ENCODE measurements around the gene CNTN5. TPM values are rescaled to one million over a fixed set of nuclear protein-coding genes. Genes with fewer than 3 reads are reported as not detected.

Gene CNTN5
- total RNA-seq, 6 donors from 2014 or later: 0.13 to 1.0 (median 0.57) TPM; not detected in 2

- Histone ChIP-seq H3K4me3 (no peak overlapping the region), H3K27me3 (no peaks in the 10 kb centered on the region), H3K27ac (no peak overlapping the region), H3K4me1 (no peaks in the 10 kb centered on the region), H3K36me3 (no peaks in the 10 kb centered on the region), H3K9me3 (no peaks in the 10 kb centered on the region)
- TF ChIP-seq POLR2AphosphoS5 (IDR thresholded peaks at IDR 0.05) (no peak), POLR2A (IDR thresholded peaks at IDR 0.05) (no peak), EP300 (IDR thresholded peaks at IDR 0.05) (no peak)
- TF ChIP-seq, protein P1, sequence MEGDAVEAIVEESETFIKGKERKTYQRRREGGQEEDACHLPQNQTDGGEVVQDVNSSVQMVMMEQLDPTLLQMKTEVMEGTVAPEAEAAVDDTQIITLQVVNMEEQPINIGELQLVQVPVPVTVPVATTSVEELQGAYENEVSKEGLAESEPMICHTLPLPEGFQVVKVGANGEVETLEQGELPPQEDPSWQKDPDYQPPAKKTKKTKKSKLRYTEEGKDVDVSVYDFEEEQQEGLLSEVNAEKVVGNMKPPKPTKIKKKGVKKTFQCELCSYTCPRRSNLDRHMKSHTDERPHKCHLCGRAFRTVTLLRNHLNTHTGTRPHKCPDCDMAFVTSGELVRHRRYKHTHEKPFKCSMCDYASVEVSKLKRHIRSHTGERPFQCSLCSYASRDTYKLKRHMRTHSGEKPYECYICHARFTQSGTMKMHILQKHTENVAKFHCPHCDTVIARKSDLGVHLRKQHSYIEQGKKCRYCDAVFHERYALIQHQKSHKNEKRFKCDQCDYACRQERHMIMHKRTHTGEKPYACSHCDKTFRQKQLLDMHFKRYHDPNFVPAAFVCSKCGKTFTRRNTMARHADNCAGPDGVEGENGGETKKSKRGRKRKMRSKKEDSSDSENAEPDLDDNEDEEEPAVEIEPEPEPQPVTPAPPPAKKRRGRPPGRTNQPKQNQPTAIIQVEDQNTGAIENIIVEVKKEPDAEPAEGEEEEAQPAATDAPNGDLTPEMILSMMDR (IDR thresholded peaks at IDR 0.05): no peak
- WGBS, 2 donors: 45 to 69% methylated on average over 1 of the region's 1 CpG
- no peak for DNase-seq
- no peak for ATAC-seq (ENCODE audit: low FRiP score in 2 of 2)
Measured at GRCh38 chr11:99535406-99535805, 514.7 kb downstream of the CNTN5 start.

DNA sequence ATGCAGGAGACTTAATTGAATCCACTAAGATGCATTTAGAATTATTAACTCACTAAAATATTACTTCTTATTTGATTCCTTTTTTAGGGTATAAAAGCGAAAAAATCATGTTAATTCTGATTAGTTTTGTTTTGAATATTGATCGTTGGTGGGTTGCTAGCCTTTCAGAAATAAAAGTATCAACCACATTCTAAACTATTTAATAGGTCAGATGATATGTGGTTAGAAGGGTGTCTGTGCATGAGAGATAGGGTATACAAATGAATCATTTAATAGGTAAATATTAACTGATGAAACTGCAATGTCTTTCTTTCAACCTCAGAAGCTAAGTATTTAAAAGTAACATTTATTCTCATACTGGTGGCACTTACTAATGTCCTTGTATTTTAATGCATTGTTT is 515.1 kb downstream of the CNTN5 start:
- no peak overlapping the region for H3K4me3 ChIP-seq
- DNase-seq (no peak), ATAC-seq (ENCODE audit: low FRiP score in 2 of 2) (no peak)
- no peak overlapping the region for H3K27ac ChIP-seq
- H3K9me3 ChIP-seq: no peaks in the 10 kb centered on the region
- H3K27me3 ChIP-seq: no peaks in the 10 kb centered on the region
- no peaks in the 10 kb centered on the region for H3K36me3 ChIP-seq
- TF ChIP-seq, protein P1 (IDR thresholded peaks at IDR 0.05): no peak
- TF ChIP-seq POLR2AphosphoS5 (IDR thresholded peaks at IDR 0.05): no peak
- TF ChIP-seq EP300 (IDR thresholded peaks at IDR 0.05): no peak
- no peak for TF ChIP-seq POLR2A (IDR thresholded peaks at IDR 0.05)
- H3K4me1 ChIP-seq: no peaks in the 10 kb centered on the region
- WGBS, 2 donors: 55 to 86% methylated on average over 2 of the region's 2 CpGs

DNA sequence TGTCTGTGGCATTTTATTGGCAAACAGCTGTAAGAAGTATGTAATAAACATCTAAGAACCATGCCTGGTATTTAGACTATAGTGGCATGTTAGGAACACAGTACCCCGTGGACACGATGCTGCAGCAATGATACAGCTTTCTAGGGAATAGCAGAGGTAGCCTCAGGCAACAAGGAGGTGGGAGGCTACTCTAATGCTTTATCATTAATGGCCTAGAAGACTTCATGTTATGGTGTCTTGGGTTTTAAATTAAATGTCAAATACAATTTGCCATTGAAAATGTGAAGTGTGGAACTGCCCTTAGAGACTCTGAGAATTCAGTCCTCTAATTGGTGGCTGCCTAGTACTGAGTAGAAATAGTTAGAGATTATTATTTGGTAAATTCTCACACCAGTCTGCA is 516.9 kb downstream of the CNTN5 start:
- WGBS, 2 donors: 77 to 79% methylated on average over 2 of the region's 2 CpGs
- no peak overlapping the region for H3K4me3 ChIP-seq
- no peak overlapping the region for H3K27ac ChIP-seq
- no peak for ATAC-seq (ENCODE audit: low FRiP score in 2 of 2)
- TF ChIP-seq, protein P1 (IDR thresholded peaks at IDR 0.05): no peak
- TF ChIP-seq POLR2A (IDR thresholded peaks at IDR 0.05) (no peak), EP300 (IDR thresholded peaks at IDR 0.05) (no peak), POLR2AphosphoS5 (IDR thresholded peaks at IDR 0.05) (no peak)
- no peaks in the 10 kb centered on the region for H3K27me3 ChIP-seq
- DNase-seq: no peak
- no peaks in the 10 kb centered on the region for H3K36me3 ChIP-seq
- no peaks in the 10 kb centered on the region for H3K9me3 ChIP-seq
- H3K4me1 ChIP-seq: no peaks in the 10 kb centered on the region

GRCh38 chr11:99545616-99546015 is 524.9 kb downstream of the CNTN5 start:
- Histone ChIP-seq H3K27ac (no peak overlapping the region), H3K4me1 (no peaks in the 10 kb centered on the region), H3K9me3 (no peaks in the 10 kb centered on the region), H3K27me3 (no peaks in the 10 kb centered on the region), H3K4me3 (no peak overlapping the region), H3K36me3 (no peaks in the 10 kb centered on the region)
- WGBS, 2 donors: 77 to 84% methylated on average over 4 of the region's 4 CpGs
- DNase-seq (no peak), ATAC-seq (ENCODE audit: low FRiP score in 2 of 2) (no peak)
- no peak for TF ChIP-seq POLR2A (IDR thresholded peaks at IDR 0.05)
- TF ChIP-seq EP300 (IDR thresholded peaks at IDR 0.05): no peak
- TF ChIP-seq, protein P1 (IDR thresholded peaks at IDR 0.05): no peak
- no peak for TF ChIP-seq POLR2AphosphoS5 (IDR thresholded peaks at IDR 0.05)

DNA sequence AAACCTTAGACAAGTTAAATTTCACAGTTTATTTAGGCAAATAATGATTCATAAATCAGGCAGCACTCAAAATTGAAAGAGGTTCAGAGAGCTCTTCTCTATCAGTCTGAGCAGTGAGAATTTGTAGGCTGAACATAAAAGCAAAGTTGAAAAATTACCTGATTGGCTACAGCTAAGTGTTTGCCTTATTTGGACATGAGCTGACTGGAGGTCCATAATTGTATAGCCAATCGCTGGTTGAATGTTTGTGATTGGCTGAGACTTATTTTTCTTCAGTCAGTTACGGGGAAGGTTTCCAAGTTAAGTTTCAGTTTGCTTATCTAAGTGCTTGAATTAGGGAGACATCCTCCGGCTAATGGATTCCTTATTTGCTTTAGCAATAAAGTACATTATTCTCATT is 527.5 kb downstream of the CNTN5 start:
- no peak overlapping the region for H3K4me3 ChIP-seq
- H3K27me3 ChIP-seq: no peaks in the 10 kb centered on the region
- H3K9me3 ChIP-seq: no peaks in the 10 kb centered on the region
- no peaks in the 10 kb centered on the region for H3K4me1 ChIP-seq
- H3K36me3 ChIP-seq: no peaks in the 10 kb centered on the region
- no peak for TF ChIP-seq POLR2AphosphoS5 (IDR thresholded peaks at IDR 0.05)
- TF ChIP-seq POLR2A (IDR thresholded peaks at IDR 0.05): no peak
- no peak overlapping the region for H3K27ac ChIP-seq
- WGBS, 2 donors: 76% methylated on average over 3 of the region's 3 CpGs
- DNase-seq (no peak), ATAC-seq (ENCODE audit: low FRiP score in 2 of 2) (no peak)

Measured in upper lobe of left lung (tissue), 6 donors.